ENCODE data around the gene NLRP9. TPM values are rescaled to one million over a fixed set of nuclear protein-coding genes. Genes with fewer than 3 reads are reported as not detected.

Gene NLRP9
- total and polyA plus RNA-seq, 2 of the 4 experiments (the other 2 are of a cell fraction), result not detected

- H3K14ac ChIP-seq (replicated peaks; ENCODE audit: low read depth, low read length), result no peak overlapping the region
- H3K79me1 ChIP-seq (ENCODE audit: low read depth in 1 of 2, low read length in 2 of 2), result peaks cover 13 to 34% of the 10 kb centered on the region in 2 experiments
- H2BK5ac ChIP-seq (ENCODE audit: low read depth, low read length, poor library complexity, severe bottlenecking), result no peak overlapping the region
- H3K23ac ChIP-seq (ENCODE audit: low read depth, low read length), result no peak overlapping the region
- BruUV-seq (replicated peaks), result no TSS peak
- no peak overlapping the region for H2AK5ac ChIP-seq (ENCODE audit: low read depth, low read length)
- no peak overlapping the region for H2BK15ac ChIP-seq (ENCODE audit: low read depth, low read length)
- no peak overlapping the region for H3K27ac ChIP-seq (ENCODE audit: insufficient read depth, low read length)
- H2AFZ ChIP-seq (replicated peaks; ENCODE audit: low read length, poor library complexity), result no peak overlapping the region
- H4K91ac ChIP-seq (ENCODE audit: insufficient read depth, low read depth, low read length), result no peak overlapping the region
- no peak overlapping the region for H3K9ac ChIP-seq (ENCODE audit: low read depth, low read length)
- H3K4me3 ChIP-seq (ENCODE audit: insufficient read depth, low read depth, low read length), result no peak overlapping the region
- no peak overlapping the region for H3K4ac ChIP-seq (ENCODE audit: low read depth, low read length)
- intact Hi-C loops (cut with micrococcal nuclease), result no loop called here
- no peak for DNase-seq
- no peak overlapping the region for H4K5ac ChIP-seq (ENCODE audit: low read depth, low read length)
- peaks cover 48% of the 10 kb centered on the region for H4K20me1 ChIP-seq (ENCODE audit: insufficient read depth, low read length)
- H3K18ac ChIP-seq (ENCODE audit: low read depth, low read length), result no peak overlapping the region
- H3K9me1 ChIP-seq (ENCODE audit: insufficient read depth, low read length), result peaks cover 4% of the 10 kb centered on the region; the same call in 1 of the 2 replicates
- H2BK120ac ChIP-seq (ENCODE audit: low read depth, low read length), result no peak overlapping the region
- no peak overlapping the region for H2AK9ac ChIP-seq (replicated peaks; ENCODE audit: low read depth, low read length, poor library complexity)
- H3K4me1 ChIP-seq (ENCODE audit: control insufficient read depth, insufficient read depth, low read length), result no peaks in the 10 kb centered on the region
- CTCF ChIA-PET, result no interaction called here
- dilution Hi-C loops (cut with HindIII; ENCODE audit: low sequenced_read_pairs, unreplicated experiment), result no loop called here
- H3K4me2 ChIP-seq (ENCODE audit: low read depth, low read length), result no peak overlapping the region
- ATAC-seq (ENCODE audit: low read depth), result no peak
- H3K9me3 ChIP-seq (ENCODE audit: control insufficient read depth, insufficient read depth, low read length), result no peaks in the 10 kb centered on the region
- H3K56ac ChIP-seq (ENCODE audit: extremely low read depth, insufficient read depth, low read length), result no peak overlapping the region
- in situ Hi-C loops (cut with MboI; ENCODE audit: low sequenced_read_pairs), result loop anchor here (25.0 kb wide), 1 partner anchor 449 kb away; the partner anchor contains the start of gene ZNF444
- 93% methylated on average over 6 of the region's 27 CpGs; no CpG with 5 or more reads in 1 of the 2 experiments for WGBS, 2 experiments (ENCODE audit: extremely low coverage in 2 of 2, insufficient read length in 1 of 2)
- H2BK20ac ChIP-seq (ENCODE audit: low read depth, low read length), result no peak overlapping the region
- H3K27me3 ChIP-seq (ENCODE audit: control insufficient read depth, insufficient read depth, low read length), result no peaks in the 10 kb centered on the region
- POLR2A ChIA-PET (ENCODE audit: unreplicated experiment), result no interaction called here
- H4K8ac ChIP-seq (ENCODE audit: low read depth in 2 of 2, low read length in 2 of 2), result no peak overlapping the region
- H3K36me3 ChIP-seq (ENCODE audit: control insufficient read depth, insufficient read depth, low read length), result peaks cover 69% of the 10 kb centered on the region
- TF ChIP-seq NFE2L2 (IDR thresholded peaks at IDR 0.05; ENCODE audit: low read depth, low read length), result no peak
- TF ChIP-seq SMC3 (IDR thresholded peaks at IDR 0.05; ENCODE audit: low read depth, low read length), result no peak
- TF ChIP-seq, protein P1, sequence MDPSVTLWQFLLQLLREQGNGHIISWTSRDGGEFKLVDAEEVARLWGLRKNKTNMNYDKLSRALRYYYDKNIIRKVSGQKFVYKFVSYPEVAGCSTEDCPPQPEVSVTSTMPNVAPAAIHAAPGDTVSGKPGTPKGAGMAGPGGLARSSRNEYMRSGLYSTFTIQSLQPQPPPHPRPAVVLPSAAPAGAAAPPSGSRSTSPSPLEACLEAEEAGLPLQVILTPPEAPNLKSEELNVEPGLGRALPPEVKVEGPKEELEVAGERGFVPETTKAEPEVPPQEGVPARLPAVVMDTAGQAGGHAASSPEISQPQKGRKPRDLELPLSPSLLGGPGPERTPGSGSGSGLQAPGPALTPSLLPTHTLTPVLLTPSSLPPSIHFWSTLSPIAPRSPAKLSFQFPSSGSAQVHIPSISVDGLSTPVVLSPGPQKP (IDR thresholded peaks at IDR 0.05; ENCODE audit: borderline replicate concordance, low read depth, low read length), result no peak
- no peak for TF ChIP-seq USF2 (IDR thresholded peaks at IDR 0.05; ENCODE audit: low read depth, low read length)
- TF ChIP-seq MAZ (IDR thresholded peaks at IDR 0.05; ENCODE audit: borderline replicate concordance, low read depth, low read length), result no peak
- TF ChIP-seq FOS (IDR thresholded peaks at IDR 0.05; ENCODE audit: low read depth, low read length), result no peak
- no peak for TF ChIP-seq POLR2A (IDR thresholded peaks at IDR 0.05; ENCODE audit: low read depth, low read length)
- no peak for TF ChIP-seq RAD21 (IDR thresholded peaks at IDR 0.05; ENCODE audit: low read length)
- TF ChIP-seq RFX5 (IDR thresholded peaks at IDR 0.05; ENCODE audit: low read depth, low read length), result no peak
- TF ChIP-seq BHLHE40 (IDR thresholded peaks at IDR 0.05; ENCODE audit: low read depth, low read length), result no peak
- no peak for TF ChIP-seq RCOR1 (IDR thresholded peaks at IDR 0.05; ENCODE audit: insufficient replicate concordance, low read length)
- TF ChIP-seq CEBPB (IDR thresholded peaks at IDR 0.05; ENCODE audit: low read depth, low read length), result no peak
- no peak for TF ChIP-seq MXI1 (IDR thresholded peaks at IDR 0.05; ENCODE audit: borderline replicate concordance, low read depth, low read length)
- TF ChIP-seq, protein P2, sequence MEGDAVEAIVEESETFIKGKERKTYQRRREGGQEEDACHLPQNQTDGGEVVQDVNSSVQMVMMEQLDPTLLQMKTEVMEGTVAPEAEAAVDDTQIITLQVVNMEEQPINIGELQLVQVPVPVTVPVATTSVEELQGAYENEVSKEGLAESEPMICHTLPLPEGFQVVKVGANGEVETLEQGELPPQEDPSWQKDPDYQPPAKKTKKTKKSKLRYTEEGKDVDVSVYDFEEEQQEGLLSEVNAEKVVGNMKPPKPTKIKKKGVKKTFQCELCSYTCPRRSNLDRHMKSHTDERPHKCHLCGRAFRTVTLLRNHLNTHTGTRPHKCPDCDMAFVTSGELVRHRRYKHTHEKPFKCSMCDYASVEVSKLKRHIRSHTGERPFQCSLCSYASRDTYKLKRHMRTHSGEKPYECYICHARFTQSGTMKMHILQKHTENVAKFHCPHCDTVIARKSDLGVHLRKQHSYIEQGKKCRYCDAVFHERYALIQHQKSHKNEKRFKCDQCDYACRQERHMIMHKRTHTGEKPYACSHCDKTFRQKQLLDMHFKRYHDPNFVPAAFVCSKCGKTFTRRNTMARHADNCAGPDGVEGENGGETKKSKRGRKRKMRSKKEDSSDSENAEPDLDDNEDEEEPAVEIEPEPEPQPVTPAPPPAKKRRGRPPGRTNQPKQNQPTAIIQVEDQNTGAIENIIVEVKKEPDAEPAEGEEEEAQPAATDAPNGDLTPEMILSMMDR (conservative IDR thresholded peaks at IDR 0.05; ENCODE audit: low read depth, low read length), result no peak
- no peak for TF ChIP-seq CHD1 (IDR thresholded peaks at IDR 0.05; ENCODE audit: low read depth, low read length)
These were observed 49.6 kb downstream of the NLRP9 start for GRCh38 chr19:55688422-55689218.

Measured in IMR-90 (cell line).